ENCODE data around the gene NAT8.
"Not testable (repeated sequence)": the region's sequence is repeated elsewhere in the genome, so short reads cannot be mapped to it uniquely, and the experiment has no call there.

NAT8 gene

DNA sequence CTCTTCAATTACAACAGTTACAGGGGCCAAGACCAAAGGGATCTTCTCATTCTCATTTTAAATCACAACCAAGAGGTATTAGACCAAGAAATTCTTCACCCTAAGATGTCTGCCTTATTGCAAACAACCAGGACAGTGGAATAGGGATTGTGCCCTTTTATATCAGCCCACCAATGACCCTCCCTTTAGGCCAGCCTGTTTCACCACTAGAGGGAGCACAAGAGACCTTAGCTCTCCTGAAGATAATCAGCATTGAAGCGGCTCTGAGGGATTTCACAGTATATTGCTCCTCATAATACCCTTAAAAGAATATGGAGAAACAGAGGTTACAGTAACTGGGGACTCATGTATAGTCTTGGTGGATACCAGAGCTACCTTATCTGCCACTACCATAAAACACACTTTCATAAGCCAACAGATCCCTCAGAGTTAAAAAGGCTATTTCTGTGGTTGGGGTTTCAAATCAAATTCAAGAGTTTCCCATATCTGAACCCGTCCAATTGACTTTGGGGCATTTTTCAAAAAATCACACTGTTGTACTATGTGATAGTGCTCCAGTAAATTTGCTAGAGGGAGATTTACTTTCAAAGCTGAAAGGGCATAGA is 11.5 kb downstream of the NAT8 start:
- H3K4me1 ChIP-seq (ENCODE audit: insufficient read depth, low read length); H3K9me3 ChIP-seq (ENCODE audit: insufficient read depth, low read depth, low read length); H3K36me3 ChIP-seq (ENCODE audit: insufficient read depth, low read length); H3K27ac ChIP-seq (ENCODE audit: low read depth, low read length); H3K27me3 ChIP-seq (ENCODE audit: insufficient read depth, low read length); H3K9ac ChIP-seq (ENCODE audit: low read depth, low read length); H3K4me3 ChIP-seq (ENCODE audit: low read length): not testable (repeated sequence)
- 100% methylated on average over 1 of the region's 2 CpGs for WGBS

DNA sequence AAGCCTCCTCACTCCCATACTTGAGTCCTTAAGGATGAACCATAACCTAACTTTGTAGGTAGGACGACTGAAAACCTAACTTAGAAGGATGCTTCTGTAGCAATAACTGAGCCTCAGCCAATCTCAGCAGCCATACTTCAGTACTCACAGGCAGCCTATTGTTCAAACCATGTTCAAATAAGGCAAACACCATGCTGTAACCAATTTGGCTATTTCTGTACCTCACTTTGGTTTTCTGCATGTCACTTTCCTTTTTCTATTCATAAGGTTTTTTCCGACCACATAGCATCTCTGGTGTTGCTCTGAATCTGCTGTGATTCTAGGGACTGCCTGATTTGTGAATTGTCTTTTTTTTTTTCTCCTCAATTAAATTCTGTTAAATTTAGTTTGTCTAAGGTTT is 13.7 kb downstream of the NAT8 start:
- H3K27ac ChIP-seq (ENCODE audit: low read depth, low read length); H3K36me3 ChIP-seq (ENCODE audit: insufficient read depth, low read length); H3K9me3 ChIP-seq (ENCODE audit: insufficient read depth, low read depth, low read length); H3K9ac ChIP-seq (ENCODE audit: low read depth, low read length); H3K4me3 ChIP-seq (ENCODE audit: low read length); H3K27me3 ChIP-seq (ENCODE audit: insufficient read depth, low read length); H3K4me1 ChIP-seq (ENCODE audit: insufficient read depth, low read length): not testable (repeated sequence)
- 85% methylated on average over 2 of the region's 2 CpGs for WGBS

DNA sequence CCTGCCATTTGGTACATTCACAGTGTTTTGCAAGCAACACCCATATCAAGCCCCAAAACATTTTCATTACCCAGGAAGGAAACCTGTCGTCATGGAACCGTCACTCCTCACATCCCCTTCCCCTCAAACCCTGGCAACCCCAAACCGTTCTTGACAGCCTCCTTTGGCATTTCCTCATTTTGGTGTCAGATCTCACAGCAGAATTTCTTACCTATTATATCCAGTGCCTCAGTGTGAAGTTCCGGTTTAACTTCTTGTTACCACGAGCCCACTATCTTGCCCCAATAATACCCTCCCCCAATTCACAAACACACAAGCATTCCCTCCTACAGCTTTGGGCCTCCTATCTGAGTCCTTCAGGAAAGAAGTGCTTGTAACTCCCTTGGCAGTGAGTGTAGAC is 16.0 kb downstream of the NAT8 start:
- not testable (repeated sequence) for H3K4me1 ChIP-seq (ENCODE audit: insufficient read depth, low read length); H3K27ac ChIP-seq (ENCODE audit: low read depth, low read length); H3K27me3 ChIP-seq (ENCODE audit: insufficient read depth, low read length); H3K4me3 ChIP-seq (ENCODE audit: low read length); H3K9me3 ChIP-seq (ENCODE audit: insufficient read depth, low read depth, low read length); H3K36me3 ChIP-seq (ENCODE audit: insufficient read depth, low read length); H3K9ac ChIP-seq (ENCODE audit: low read depth, low read length)
- 79% methylated on average over 5 of the region's 5 CpGs for whole genome bisulfite sequencing

DNA sequence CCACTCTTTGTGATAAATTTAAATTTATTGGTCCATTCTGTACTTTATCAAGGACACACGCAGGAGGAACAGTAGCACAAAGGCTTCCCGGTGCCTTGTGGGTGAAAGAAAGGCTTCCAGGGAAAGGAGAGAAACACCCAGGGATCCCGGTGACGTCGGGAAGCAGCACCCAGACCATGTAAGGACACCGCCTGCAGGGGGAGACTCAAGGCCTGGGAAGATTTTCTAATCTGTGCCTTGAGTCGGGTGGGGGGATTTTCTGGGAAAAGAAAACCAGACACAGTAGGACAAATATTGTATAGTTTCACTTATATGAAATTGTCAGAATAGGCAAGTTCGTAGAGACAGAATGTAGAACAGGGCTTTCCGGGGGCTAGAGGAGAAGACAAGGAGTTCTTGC is 17.6 kb downstream of the NAT8 start:
- H3K27me3 ChIP-seq (ENCODE audit: insufficient read depth, low read length); H3K9me3 ChIP-seq (ENCODE audit: insufficient read depth, low read depth, low read length); H3K4me1 ChIP-seq (ENCODE audit: insufficient read depth, low read length); H3K36me3 ChIP-seq (ENCODE audit: insufficient read depth, low read length); H3K27ac ChIP-seq (ENCODE audit: low read depth, low read length); H3K4me3 ChIP-seq (ENCODE audit: low read length); H3K9ac ChIP-seq (ENCODE audit: low read depth, low read length): not testable (repeated sequence)
- WGBS, result 84% methylated on average over 4 of the region's 9 CpGs

DNA sequence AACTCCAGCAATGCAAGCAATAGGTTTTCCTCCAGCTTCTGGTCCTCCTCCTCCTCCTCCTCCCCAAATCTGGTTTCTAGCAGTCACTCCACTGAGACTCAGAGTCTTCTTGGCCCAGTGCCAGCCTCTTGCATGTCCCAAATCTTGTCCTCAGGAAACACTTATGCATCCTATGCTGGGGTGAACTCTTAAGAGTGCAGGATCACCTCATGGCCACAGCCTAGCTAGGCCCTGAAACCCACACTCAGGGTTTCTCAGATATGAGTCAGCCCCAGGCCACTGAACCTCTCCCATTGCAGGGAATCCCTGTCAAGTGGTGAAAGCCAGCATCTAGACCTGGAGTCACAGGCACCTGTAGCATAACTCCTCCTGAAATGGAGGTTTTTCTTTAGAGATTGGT is 18.2 kb downstream of the NAT8 start:
- not testable (repeated sequence) for H3K27me3 ChIP-seq (ENCODE audit: insufficient read depth, low read length); H3K36me3 ChIP-seq (ENCODE audit: insufficient read depth, low read length); H3K4me1 ChIP-seq (ENCODE audit: insufficient read depth, low read length); H3K9me3 ChIP-seq (ENCODE audit: insufficient read depth, low read depth, low read length); H3K9ac ChIP-seq (ENCODE audit: low read depth, low read length); H3K27ac ChIP-seq (ENCODE audit: low read depth, low read length); H3K4me3 ChIP-seq (ENCODE audit: low read length)

DNA sequence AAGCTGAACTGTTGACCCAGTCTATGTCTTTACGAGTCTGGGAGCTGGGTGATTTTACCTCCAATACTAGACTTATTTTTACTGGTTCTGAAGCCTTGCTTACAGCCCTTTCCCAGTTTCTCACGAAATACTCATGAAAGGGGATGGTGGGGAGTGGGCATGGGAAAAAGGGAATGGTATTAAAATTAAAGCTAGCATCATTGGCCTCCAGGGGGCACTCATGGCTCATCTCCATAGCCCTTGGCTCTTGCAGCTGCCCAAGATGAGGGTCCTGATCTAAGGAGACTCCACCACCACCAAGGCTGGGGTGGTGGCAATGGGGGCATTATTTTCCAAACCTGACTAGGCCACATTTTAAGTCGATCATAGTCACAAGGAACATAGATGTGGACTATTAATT is 22.3 kb downstream of the NAT8 start:
- not testable (repeated sequence) for H3K9ac ChIP-seq (ENCODE audit: low read depth, low read length); H3K9me3 ChIP-seq (ENCODE audit: insufficient read depth, low read depth, low read length); H3K4me1 ChIP-seq (ENCODE audit: insufficient read depth, low read length); H3K4me3 ChIP-seq (ENCODE audit: low read length); H3K27ac ChIP-seq (ENCODE audit: low read depth, low read length); H3K36me3 ChIP-seq (ENCODE audit: insufficient read depth, low read length); H3K27me3 ChIP-seq (ENCODE audit: insufficient read depth, low read length)
- WGBS, result 97% methylated on average over 3 of the region's 3 CpGs

DNA sequence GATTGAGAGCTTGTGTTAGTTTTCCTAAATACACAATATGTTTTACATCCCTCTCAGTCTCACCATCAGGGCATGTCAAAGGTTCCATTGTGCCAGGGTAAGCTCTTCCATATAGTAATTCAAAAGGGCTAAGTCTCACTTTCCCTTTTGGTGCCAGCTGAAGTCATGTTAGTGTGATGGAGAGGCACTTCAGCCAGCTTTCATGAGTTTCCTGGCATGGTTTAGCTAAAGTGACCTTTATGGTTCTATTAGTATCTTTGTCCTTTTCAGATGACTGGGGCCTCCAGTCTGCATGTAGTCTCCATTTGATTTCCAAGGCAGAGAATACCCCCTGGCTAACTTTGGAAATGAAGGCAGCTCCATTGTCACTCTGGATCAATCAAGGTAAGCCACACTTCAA is 27.2 kb downstream of the NAT8 start:
- no peak overlapping the region for H3K9ac ChIP-seq (ENCODE audit: low read depth, low read length)
- H3K36me3 ChIP-seq (ENCODE audit: insufficient read depth, low read length), result no peaks in the 10 kb centered on the region
- no peaks in the 10 kb centered on the region for H3K4me1 ChIP-seq (ENCODE audit: insufficient read depth, low read length)
- H3K9me3 ChIP-seq (ENCODE audit: insufficient read depth, low read depth, low read length), result no peaks in the 10 kb centered on the region
- no peaks in the 10 kb centered on the region for H3K27me3 ChIP-seq (ENCODE audit: insufficient read depth, low read length)
- no peak overlapping the region for H3K4me3 ChIP-seq (ENCODE audit: low read length)
- no peak overlapping the region for H3K27ac ChIP-seq (ENCODE audit: low read depth, low read length)

DNA sequence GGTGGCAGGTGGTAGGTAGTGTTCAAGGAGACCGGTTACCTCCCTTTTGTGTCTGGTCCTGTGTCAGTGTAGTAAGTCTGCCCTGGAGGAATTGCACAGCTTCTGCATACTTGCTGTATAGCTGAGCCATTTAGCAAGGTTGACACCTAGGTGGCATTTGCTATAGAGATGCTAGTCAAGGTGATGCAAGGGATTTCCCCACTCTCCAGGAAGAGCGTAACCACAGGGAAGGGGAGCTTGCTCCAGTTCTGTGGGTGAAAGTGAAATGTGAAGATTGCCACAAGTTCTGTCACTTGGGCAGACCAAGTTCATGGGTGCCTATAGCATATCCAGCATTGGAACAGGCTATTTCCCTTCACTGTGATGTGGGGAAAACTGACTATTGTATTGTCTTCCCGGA is 28.1 kb downstream of the NAT8 start:
- WGBS, result 91% methylated on average over 3 of the region's 3 CpGs

DNA sequence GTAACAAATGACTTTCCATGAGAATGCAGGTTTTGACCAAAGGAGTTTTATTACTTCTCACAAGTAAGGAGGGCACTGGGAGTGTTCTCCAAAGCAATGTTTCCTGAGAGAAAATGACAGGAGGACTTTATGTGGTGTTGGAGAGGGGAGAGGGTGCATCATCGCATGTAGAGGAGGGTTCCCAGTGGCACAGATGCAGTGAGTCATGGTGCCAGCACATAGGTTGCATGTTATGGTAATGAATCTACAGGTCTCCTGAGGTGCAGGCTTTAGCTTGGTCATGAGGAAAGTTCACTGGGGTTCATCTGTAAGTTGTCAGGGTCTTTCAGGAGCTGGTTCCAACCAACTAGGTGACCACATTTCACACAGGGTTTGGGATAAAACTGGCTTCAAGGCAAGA is 30.4 kb downstream of the NAT8 start:
- no peaks in the 10 kb centered on the region for H3K9me3 ChIP-seq (ENCODE audit: insufficient read depth, low read depth, low read length)
- H3K36me3 ChIP-seq (ENCODE audit: insufficient read depth, low read length), result 0 out of 2 replicates have a peak, but pooled peaks cover 3% of the 10 kb centered on the region
- no peak overlapping the region for H3K27ac ChIP-seq (ENCODE audit: low read depth, low read length)
- no peak overlapping the region for H3K9ac ChIP-seq (ENCODE audit: low read depth, low read length)
- WGBS, result 97% methylated on average over 1 of the region's 1 CpG
- H3K27me3 ChIP-seq (ENCODE audit: insufficient read depth, low read length), result no peaks in the 10 kb centered on the region
- no peak overlapping the region for H3K4me3 ChIP-seq (ENCODE audit: low read length)
- H3K4me1 ChIP-seq (ENCODE audit: insufficient read depth, low read length), result no peaks in the 10 kb centered on the region

More for the DNA sequence above, 28.1 kb downstream of the NAT8 start:
- H3K4me3 ChIP-seq (ENCODE audit: low read length), result no peak overlapping the region
- no peak overlapping the region for H3K9ac ChIP-seq (ENCODE audit: low read depth, low read length)
- H3K4me1 ChIP-seq (ENCODE audit: insufficient read depth, low read length), result no peaks in the 10 kb centered on the region
- H3K27ac ChIP-seq (ENCODE audit: low read depth, low read length), result no peak overlapping the region
- H3K36me3 ChIP-seq (ENCODE audit: insufficient read depth, low read length), result no peaks in the 10 kb centered on the region
- H3K9me3 ChIP-seq (ENCODE audit: insufficient read depth, low read depth, low read length), result no peaks in the 10 kb centered on the region
- no peaks in the 10 kb centered on the region for H3K27me3 ChIP-seq (ENCODE audit: insufficient read depth, low read length)

DNA sequence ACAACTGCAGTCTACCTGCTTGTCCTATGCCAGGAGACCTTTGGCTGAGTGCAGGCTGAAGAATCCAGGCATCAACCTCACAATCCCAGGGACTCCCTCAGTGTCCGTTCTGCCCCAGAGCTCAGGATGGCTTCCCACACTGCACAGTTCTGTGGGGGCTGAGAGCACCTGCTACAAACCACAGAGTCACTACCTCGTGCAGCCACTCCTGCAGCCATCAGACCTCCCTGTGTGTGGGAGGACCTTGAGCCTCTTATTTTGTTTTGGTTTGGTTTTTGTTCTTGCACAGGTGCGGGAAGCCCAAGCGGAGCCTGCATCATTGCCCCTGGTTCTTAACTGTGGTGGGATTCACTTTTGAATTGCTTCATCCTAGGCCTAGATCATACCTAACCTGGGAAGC is 31.0 kb downstream of the NAT8 start:
- H3K27ac ChIP-seq (ENCODE audit: low read depth, low read length), result no peak overlapping the region
- no peaks in the 10 kb centered on the region for H3K4me1 ChIP-seq (ENCODE audit: insufficient read depth, low read length)
- WGBS, result 92% methylated on average over 4 of the region's 4 CpGs
- H3K27me3 ChIP-seq (ENCODE audit: insufficient read depth, low read length), result no peaks in the 10 kb centered on the region
- no peak overlapping the region for H3K9ac ChIP-seq (ENCODE audit: low read depth, low read length)
- 0 out of 2 replicates have a peak, but pooled peaks cover 3% of the 10 kb centered on the region for H3K36me3 ChIP-seq (ENCODE audit: insufficient read depth, low read length)
- H3K9me3 ChIP-seq (ENCODE audit: insufficient read depth, low read depth, low read length), result no peaks in the 10 kb centered on the region
- H3K4me3 ChIP-seq (ENCODE audit: low read length), result no peak overlapping the region

DNA sequence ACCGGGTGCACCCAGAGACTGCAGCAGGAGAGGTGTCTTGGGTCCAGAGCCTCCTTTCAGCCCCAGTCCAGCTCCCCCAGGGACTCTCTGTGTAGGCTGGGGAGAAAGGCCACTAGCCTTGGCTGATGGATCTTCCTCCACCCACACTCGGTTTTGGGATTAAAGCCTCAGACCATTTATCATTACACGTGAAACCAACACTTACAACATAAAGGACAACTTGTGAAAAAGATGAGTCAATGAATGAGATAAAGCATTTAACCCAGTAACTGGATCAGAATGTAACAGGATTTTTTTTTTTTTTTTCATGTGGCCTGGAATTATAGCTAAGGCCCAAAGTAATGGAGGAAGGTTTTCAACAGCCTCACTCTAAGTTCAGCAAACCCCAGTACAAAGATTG is 32.1 kb downstream of the NAT8 start:
- Histone ChIP-seq H3K4me1 (ENCODE audit: insufficient read depth, low read length) (no peaks in the 10 kb centered on the region), H3K27me3 (ENCODE audit: insufficient read depth, low read length) (no peaks in the 10 kb centered on the region), H3K9me3 (ENCODE audit: insufficient read depth, low read depth, low read length) (no peaks in the 10 kb centered on the region), H3K4me3 (ENCODE audit: low read length) (no peak overlapping the region), H3K9ac (ENCODE audit: low read depth, low read length) (no peak overlapping the region), H3K36me3 (ENCODE audit: insufficient read depth, low read length) (0 out of 2 replicates have a peak, but pooled peaks cover 3% of the 10 kb centered on the region), H3K27ac (ENCODE audit: low read depth, low read length) (no peak overlapping the region)
- WGBS, result 100% methylated on average over 3 of the region's 3 CpGs

DNA sequence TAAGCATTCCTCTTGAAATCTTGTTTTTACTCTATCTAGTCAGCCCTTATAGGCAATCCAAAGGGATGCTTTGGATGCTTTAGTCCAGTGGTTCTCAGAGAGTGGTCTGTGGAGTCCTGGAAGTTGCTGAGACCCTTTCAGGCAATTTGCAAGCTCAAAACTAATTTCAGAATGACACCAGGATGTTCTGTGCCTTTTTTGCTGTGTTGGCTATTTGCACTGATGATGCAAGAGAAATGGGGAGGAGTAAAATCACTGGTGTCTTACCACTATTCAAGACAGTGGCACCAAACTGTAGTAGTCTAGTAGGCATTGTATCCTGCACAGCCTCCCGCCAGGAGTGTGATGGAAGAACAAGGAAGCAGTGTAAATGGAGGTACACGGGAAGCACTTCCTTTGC is 37.6 kb downstream of the NAT8 start:
- H3K36me3 ChIP-seq (ENCODE audit: insufficient read depth, low read length), result peaks cover 26% of the 10 kb centered on the region
- not testable (repeated sequence) for H3K4me3 ChIP-seq (ENCODE audit: low read length); H3K4me1 ChIP-seq (ENCODE audit: insufficient read depth, low read length); H3K27me3 ChIP-seq (ENCODE audit: insufficient read depth, low read length); H3K9ac ChIP-seq (ENCODE audit: low read depth, low read length); H3K9me3 ChIP-seq (ENCODE audit: insufficient read depth, low read depth, low read length); H3K27ac ChIP-seq (ENCODE audit: low read depth, low read length)
- 96% methylated on average over 2 of the region's 2 CpGs for WGBS
